HTR-8/SVneo (cell line): ENCODE data around the gene GIT1.

Experiments
- DNase-seq: peaks from one replicate; pipeline ENCODE4 v3.0.0; 2011; ENCODE audit warnings: low spot score, mixed read lengths; ENCODE audit not compliant: insufficient read length
- FAIRE-seq: peaks from 2 replicates; lab custom pipeline; 2011; peaks lifted over from hg19 to GRCh38; lab: Jason Lieb, UNC

Gene GIT1

DNA sequence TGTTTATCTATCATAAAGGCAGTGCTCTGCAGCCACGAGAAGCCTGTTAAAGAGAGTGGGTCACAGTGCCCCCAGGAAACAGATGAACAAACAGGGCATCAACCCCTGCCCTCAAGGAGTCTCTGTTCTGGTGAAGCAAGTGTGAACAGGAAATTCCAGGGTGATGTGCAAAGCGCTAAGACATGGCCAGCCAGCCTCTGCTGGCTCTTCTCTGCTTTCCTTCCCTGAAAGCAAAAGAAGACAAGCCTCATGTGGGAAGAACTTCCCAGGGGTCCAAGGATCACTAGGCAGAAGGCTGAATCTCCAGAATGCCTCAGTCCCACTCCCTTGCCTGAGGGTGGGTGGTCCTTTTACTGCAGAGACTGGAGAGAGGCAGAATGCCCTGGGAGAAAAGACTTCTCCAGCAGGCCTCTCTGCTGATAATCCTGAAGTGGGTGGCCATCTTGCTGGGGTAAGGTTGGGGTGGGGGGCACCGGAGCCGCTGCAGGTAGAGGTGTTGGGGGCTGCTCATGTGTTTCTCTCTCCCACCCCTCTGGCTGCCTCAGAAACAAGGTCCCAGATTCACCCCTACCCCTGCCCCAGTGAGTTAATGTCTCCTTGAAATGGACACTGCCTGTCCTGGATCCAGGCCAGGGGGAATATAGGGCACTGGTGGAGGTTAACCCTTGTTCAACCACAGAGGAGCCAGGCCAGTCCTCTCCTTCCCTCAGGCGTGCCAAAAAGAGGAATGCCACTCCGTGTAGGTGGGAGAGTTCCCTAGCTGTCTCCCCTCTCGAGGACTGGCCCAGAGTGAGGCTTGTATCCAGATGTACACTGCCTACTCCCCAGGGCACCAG is 5.9 kb upstream of the GIT1 start:
- no peak for FAIRE-seq
- no peak for DNase-seq

DNA sequence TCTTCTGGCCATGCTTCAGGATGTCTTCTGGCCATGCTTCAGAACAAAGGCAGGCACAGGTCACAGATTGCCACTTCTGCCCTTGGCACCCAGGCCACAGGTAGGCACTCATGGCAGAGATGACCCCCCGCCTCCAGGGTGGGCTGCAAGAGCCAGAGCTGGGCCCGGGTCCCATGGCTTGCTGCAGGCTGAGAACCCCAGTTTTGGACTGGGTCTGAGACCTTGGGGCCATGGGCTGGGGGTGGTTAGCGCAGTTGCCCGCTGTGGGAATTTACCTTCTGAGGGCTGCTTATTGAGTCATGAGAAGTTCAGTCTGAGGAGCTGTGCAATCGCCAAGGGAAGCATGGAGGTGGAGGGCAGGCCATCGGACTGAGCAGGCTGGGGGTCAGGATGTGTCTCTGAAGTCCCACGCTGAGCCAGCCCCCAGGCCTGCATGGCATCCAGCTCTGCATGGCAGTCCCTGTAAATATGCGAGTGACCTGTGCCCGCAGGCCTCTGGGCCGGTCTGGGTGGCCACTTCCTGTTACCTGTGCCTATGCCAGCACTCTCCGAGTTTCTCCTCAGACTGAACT is 5.2 kb upstream of the GIT1 start:
- FAIRE-seq (no peak), DNase-seq (no peak)

DNA sequence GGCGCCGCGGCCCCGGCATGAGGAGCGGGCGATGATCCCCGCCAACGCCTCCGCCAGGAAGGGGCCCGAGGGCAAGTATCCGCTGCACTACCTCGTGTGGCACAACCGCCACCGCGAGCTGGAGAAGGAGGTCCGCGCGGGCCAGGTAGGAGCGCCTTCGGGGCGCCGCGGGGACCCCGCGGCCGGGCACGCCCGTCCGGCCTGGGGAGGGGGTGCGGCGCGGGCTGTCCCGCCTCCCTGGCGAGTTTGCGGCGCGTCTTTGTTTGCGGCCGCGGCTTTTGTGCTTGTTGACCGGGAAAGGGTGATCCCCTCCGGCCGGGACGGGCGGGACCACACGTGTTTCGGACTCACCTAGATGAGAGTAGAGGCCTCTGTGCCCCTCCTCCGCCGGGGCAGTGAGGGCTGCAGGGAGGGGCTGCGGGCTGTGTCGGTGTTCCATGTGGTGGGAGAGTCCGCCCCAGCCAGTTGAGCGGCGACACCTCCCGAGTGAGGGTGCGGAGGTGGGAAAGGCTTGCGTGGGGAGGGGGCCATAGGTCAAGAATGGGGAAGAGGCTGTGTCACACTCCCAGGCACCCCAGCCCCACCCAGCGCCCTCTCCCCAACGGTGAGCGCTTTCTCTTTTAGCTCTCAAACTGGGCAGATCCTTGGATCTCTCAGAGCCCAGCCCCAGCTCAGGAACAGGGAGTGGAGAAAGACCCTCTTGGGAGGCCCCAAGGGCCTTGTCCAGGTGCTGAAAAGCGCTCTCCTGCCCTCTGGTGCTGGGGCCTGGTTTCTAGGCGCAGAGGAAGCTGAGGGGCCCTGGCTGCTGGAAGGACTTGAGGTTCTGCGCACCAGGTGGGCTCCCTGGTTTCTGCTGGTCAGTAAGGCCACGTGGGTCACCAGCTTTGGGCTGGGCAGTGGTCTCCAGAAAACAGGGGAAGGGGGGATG is 4.4 kb upstream of the GIT1 start:
- DNase-seq: peak; percentile 35
- no peak for FAIRE-seq

DNA sequence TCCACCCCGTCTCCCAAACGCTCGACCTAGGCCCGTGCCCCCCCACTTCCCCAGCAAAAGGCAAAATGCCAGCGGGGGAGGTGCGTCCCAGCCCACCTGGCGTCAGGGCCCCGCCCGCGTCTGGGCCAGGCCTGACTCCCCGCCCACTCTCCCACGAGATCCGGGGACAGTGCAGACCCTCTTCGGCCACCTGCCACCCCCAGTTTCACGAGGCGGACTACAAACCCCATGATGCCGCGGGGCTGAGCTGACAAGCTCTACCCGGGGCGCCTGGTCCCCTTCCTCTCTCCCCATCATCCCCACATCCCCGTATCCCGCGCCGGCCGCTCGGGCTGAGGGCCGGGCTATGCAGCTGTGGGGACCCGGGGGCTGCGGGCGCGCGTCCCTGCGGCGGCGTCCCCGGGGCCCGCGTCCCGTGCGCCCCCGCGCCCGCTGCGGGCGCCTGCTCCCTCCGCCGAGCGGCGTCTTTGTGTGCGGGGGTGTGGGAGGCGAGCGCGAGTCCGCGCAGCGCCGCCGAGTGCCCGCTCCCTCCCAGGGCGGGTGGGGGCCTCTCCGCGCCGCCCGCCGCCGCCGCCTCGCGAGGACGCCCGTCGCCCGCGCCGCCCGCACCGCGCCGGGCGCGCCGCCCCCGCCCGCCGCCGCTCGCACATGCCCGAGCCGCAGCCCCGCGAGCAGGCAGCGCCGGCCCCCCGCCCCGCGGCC is 3.6 kb upstream of the GIT1 start, which contains the start of gene ANKRD13B:
TSS of gene ANKRD13B (plus strand) at position 283 of the 702 bp plus-strand sequence. CDS start 490 bp downstream, outside the sequence.
- FAIRE-seq (no peak), DNase-seq (peak; percentile 63)

DNA sequence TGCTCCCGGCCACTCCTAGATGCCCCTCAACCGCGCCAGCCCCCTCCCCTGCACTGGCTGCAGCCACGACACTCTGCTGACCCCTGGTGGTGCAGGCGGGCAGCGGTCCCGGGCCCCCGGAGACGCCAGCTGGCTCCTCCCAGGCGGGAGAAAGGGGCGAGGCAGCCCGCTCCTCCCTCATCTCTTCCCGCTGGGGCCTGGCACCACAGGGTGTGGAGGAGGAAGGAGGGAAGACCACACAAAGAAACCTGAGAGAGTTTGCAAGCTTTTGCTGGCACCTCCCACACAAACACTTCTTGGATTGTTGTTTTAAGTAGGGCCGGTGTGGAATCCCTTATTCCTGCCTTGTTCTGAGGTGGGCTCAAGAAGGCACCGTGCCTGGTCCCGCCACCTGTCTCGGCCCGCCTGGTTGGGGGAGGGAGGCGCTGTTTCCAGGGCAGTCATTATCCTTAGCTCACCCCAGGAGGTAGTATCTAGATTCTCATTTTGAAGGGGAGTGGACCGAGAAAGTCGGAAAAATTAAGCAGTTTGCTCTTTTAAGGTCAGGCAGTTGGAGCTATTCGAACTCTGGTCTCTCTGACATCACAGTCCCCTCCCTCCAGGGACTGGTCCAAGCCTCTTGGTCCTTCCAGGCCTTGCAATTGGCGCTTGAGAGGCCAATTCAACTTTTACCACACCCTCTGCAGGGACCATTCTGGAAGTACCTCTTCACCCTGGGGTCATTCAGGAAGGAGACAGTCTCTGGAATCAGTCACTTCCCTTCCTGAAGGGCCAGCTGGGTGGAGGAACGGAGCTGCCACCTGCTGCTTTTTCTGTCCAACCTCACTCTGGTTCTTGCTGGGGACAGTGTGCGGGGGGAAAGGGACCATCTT is 2.5 kb upstream of the GIT1 start:
- DNase-seq (peak; percentile 92), FAIRE-seq (peak; percentile 92)

DNA sequence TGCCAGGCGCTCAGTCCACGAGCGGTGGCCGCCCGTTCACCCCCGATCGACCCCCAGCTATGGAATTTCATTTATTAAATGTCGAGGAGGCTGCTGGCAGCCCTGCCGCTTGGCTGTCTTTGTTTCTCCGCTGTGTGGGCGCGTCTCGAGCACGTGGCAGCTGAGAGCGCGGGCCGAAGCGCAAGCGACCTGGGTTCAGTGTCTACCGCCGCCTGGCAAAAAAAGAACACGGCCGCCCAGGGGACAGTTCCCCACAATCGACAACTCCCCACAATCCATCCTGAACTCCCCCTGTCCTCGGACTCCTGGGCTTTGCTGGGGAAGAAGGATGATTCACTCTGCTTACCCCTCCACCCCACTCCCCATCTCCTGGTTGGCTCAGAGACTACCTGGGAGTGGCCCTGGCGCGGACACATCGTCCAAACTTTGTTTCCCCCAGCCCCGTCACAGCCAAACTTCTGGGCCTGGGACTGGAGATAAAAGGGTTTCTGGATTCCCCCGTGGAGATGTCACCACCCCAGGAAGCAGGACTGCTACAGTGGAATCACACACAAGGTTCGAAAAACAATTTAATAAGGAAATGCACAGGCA is 1.8 kb upstream of the GIT1 start:
- FAIRE-seq (no peak), DNase-seq (peak; percentile 80)

DNA sequence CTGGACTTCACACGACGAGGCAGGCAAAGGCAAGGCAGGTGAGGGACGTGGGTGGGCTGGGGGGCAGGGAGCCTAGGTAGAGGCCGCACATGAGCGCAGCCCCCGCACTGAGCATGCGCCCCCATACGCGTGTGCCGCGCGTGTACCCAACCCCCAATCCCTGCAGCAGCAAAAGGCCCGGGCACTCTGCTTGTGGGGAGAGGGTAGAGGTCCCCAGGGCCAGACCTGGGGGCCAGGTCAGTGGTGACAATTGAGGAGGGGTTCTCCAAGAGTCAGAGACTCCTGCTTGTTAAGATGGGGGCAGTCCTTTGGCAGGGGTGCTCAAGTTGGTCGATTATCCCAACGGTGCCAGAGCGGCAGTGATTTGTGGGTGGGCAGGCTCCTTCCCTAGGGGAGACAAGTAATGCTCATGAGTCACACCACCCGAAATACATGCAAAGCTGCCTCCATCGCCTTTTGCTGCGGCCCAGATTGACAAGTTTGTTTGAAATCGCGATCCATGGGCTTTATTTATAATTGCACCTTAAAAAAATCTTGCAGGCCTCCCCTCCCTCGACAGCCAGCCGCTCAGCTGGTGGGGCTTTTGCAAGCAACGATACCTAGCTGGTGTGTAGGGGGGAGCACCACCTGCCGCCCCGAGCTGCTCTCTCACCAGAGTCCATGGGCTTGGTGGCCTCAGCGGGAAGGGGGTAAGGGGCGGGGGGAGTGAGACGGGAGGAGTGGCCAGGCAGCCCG is 1.1 kb upstream of the GIT1 start:
- DNase-seq (peak; percentile 54), FAIRE-seq (no peak)

DNA sequence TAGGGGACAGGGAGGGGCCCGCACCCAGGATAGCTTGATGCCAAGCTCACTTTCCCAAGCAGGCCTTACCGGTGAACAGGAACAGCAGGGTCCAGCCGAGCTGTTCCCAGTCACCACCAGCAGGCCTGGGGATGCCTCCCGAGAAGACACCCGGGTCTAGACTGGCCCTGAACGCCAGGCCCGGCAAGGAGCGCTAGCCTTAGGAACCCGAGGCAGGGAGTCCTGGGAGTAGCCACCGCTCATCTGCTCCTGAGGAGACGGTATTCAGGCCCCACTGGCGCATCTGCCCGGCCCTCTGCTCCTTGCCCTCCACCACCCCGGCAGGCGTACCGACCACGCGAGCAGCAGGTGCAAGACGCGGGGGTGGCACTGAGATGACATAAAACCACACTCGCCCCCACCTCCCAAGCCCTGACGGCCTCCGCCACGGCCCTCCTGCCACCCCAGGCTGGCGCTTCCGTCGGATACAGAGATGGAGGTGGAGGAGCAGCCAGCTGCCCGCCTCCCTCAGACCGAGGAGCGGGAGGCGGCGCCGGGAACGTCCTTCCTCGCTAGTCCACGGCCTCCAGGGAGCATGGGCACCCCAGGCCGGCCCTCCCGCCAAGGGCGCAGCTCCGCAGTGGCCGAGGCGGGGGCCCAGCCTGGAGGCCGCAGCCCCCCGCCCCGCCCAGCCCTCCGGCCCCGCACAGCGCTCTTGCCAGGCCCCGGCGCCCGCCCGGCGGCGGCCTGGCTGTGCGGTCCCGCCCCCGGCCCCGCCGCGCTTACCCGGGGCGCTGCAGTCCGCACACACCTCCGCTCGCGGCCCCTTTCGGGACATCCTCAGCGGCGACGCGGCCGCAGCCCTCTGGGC is 661 bp downstream of the GIT1 start:
- FAIRE-seq (peak; percentile 62), DNase-seq (peak; percentile 34)

DNA sequence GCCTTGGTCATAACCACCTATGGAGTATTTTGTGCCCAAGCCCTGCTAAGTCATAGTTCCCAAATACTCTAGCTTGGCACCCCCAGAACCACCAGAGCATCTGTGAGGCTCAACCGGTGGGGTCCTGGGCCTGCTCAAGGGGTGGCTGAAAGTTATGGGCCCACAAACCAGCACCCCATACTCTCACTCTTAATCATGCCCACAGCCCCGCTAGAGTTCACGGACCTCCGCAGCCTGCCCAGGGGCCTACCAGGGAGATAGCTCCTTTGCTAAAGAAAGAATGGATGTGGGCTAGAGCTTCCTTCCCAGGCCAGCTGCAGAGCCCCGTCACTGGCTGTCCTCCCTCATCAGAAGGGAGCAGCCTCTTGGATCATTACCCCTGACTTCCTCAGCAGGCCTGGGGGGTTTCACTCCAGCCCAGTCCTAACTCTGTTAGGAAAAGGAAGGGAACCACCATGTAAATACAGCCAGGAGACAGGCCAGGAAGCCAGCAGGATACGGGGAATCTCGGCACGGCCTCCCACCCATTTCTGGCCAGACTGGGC is 1.4 kb downstream of the GIT1 start:
- FAIRE-seq: no peak

DNA sequence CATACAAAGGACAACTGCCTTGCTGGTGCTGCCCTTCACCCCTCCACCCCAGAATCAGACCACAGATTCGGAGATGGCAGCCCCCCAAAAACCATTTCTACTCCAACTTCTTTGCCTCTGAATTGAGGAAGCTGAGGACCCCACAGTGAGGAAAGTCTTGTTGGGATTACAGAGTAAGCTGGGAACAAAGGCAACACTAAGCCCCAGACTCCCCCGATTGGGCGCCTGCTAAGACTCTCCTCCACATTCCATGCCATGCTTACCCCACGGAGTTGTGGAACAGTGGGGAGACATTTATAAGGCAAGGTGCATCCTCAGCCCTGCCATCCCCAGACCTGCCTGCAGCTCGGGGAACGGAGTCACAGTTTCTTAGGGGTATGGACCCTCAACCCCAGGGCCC is 1.9 kb downstream of the GIT1 start:
- DNase-seq (no peak), FAIRE-seq (no peak)

More for the DNA sequence above, 1.4 kb downstream of the GIT1 start:
- no peak for DNase-seq

DNA sequence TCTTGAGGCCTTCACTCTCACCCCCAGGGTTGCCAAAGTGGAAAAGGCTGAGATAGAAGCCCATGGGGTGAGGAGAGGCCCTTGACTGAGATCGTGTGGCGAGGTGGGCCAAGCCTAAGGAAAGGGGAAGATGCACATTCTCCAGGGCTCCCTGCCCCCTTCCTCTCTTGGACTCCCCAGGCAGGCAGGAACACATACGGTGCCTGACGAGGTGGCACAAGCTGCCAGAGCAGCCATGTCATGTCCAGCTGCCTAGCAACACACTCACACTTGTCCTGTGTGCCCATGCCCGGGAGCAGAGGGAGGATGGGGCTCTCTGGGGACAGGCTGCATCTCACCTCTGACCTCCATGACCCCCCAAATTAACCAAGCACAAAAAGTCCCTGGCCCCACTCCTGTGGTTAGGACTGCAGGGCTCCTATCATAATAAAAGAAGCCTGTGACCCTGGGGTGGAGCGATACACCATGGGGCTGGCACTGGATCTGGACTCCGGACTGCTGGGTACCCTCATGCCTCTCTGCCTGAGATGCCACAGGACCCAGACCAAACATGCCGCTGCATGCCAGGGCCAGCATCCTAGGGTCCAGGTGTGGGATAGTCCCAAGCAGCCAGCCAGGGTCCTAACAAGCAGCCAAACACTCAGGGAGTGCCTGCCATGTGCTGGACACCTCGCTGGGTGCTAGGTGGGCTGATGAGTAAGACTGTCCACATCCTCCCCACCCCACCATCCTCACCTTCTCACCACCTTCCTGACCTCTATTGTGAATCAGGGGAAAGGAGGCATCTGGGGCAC is 2.6 kb downstream of the GIT1 start:
- FAIRE-seq (no peak), DNase-seq (no peak)

DNA sequence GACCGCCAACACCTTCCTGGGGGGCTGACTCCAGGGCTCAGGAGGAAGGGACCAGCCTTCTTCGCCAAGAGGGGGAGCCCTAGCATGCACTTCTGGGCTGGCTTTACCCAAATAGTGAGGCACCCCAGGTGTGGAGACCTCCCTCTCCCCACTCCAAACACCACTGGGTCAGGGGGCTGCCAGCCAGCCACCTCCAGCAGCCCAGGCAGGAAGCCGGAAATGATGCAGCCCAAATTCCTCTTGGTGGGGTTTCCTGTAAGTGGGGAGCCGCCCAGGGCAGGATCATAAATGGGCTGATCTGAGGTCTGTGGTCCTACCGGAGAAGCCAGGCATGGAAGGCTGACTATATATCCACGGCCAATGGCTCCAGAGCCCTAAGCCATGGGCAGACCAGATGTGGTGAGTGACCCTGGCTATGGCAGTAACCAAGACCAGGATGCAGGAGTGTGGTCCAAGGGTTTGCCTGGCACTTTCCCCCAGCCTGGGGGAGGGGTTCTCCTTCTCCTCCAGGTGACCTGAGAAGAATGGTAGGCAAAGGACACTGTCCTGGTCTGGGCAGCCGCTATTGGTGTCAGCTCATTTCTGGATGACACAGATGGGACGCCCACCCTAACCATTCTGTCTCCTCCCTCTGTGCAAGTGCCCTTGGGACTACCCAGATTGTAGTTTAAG is 4.2 kb downstream of the GIT1 start:
- FAIRE-seq (peak; percentile 58), DNase-seq (peak; percentile 26)

DNA sequence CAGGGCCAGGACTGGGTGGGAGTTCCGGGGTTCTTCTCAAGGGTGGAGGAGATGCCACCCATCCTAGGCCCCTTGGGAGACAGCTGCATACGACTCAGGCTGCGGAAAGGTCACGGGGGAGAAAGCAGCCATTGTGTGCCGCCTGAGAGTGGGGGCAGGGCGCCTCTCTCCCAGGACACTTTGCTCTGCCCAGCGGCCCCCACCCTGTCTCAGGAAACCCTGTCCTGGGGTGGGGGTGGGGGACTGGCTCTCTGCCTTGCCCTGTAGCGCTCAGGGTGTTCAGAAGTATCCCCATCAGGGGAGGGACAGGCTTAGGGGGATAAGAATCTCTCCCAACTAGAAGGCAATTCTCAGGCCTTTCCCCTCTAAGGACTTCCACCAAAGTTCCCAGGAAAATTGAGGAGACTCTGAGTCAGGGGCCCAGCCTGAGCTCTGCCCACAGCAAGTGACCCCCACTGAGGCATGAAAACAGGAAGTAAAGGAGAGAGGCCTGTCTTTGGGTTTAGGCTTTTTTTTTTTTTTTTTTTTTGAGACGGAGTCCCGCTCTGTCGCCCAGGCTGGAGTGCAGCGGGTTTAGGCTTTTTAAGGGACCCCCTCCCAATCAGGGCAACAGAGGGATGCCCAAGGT is 4.9 kb downstream of the GIT1 start:
- no peak for DNase-seq
- FAIRE-seq: no peak

DNA sequence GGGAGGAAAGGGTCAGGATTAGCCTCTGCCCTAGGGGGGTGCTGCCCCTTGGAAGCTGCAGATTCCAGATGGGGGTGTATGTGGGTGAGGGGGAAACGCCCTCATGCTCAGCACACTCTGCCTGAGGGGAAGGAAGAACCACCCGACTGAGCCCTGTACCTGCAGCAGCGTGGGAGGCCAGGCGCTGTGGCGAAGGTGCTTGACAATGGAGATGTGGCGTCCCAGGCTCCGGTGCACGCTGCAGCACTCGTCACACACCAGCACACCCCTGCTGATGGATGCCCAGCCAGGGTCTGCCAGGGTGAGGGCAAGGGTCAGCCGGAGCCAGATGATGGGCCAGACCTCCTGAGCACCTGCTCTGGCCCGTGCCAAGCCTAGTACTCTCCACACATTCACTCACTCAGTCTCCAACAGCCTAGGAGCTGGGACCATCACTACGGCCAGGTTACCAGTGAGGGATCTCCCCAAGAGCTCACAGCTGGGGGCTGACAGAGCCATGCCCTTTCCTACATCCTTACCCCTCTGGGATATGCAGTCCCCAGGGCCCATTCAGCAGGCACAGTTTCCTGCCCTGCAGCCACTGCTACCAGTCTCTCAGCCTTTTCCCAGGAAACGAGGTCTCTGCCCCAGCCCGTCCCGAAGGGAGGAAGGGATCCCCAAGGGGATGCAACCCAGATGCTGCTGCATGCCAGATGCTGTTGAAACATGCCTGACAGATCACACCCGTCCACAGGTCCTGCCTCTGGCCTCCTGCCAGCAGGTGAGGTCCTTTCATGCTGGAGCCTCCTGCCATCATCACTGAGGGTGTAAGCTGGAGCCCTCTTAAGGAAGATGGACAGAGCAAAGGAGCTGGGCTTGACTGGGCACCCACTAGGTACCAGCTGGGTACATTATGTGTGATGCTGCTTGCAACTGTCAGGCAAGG is 5.9 kb downstream of the GIT1 start:
- no peak for FAIRE-seq

More for the DNA sequence above, 5.9 kb downstream of the GIT1 start:
- DNase-seq: no peak
